HEK293 (cell line): ENCODE measurements around the gene PROKR1.

ENCODE experiments used
- CTCF ChIA-PET: fragments of 350-600 bp; formaldehyde crosslinking; extraction: SDS; loops from one replicate; lab custom pipeline; 2021; ENCODE audit warnings: antibody characterized with exemption; lab: Yijun Ruan, JAX
- POLR2A ChIA-PET: fragments of 300-600 bp; formaldehyde crosslinking; extraction: SDS; loops from one replicate; lab custom pipeline; 2020; ENCODE audit warnings: antibody characterized with exemption, inconsistent platforms; lab: Yijun Ruan, JAX
- H3K27ac ChIP-seq: fragments of 200-500 bp; sonication (Bioruptor generic); 2 replicates; pipeline ENCODE4 v1.5.1; 2014; ENCODE audit warnings: low read depth, low read length, control low read depth, inconsistent platforms; ENCODE audit errors: extremely low read depth
- H3K36me3 ChIP-seq, 2 experiments: fragments of 200-500 bp in 1 of 2; sonication (Bioruptor generic) in 1 of 2; 1 replicate in 1 of 2; 2 replicates in 1 of 2; pipeline ENCODE4 v1.5.1; 2014 to 2017; ENCODE audit warnings: inconsistent platforms in 2 of 2, low read length in 2 of 2; ENCODE audit not compliant: control insufficient read depth in 2 of 2, insufficient read depth in 1 of 2
- H3K4me1 ChIP-seq: fragments of 200-500 bp; sonication (Bioruptor generic); 2 replicates; pipeline ENCODE4 v1.5.1; 2014; ENCODE audit warnings: mild to moderate bottlenecking, low read length, inconsistent platforms; ENCODE audit not compliant: control insufficient read depth, insufficient read depth
- H3K4me3 ChIP-seq: 2 replicates; pipeline ENCODE4 v1.5.1; 2011; ENCODE audit warnings: low read depth, mild to moderate bottlenecking, control low read depth, low read length, moderate library complexity
- H3K9me3 ChIP-seq: fragments of 200-500 bp; sonication (Bioruptor generic); 2 replicates; pipeline ENCODE4 v1.5.1; 2014; ENCODE audit warnings: low read depth, low read length, inconsistent platforms; ENCODE audit not compliant: control insufficient read depth, insufficient read depth
- EGR2 ChIP-seq: fragments of 450-650 bp; formaldehyde crosslinking; IDR thresholded peaks from 2 replicates; pipeline ENCODE4 v1.5.1; 2016; ENCODE audit warnings: low read depth, missing biosample characterization, missing genetic modification characterization
- IKZF3 ChIP-seq: fragments of 450-650 bp; IDR thresholded peaks from 2 replicates; pipeline ENCODE4 v1.5.0; 2018; ENCODE audit warnings: missing biosample characterization, mild to moderate bottlenecking, missing genetic modification characterization, moderate library complexity
- MEIS1 ChIP-seq: sonication (generic); formaldehyde crosslinking; IDR thresholded peaks from 2 replicates; pipeline ENCODE4 v1.8.1; 2022; ENCODE audit warnings: missing genetic modification reagents, mild to moderate bottlenecking, borderline replicate concordance
- PRDM10 ChIP-seq: fragments of 450-650 bp; formaldehyde crosslinking; IDR thresholded peaks from 2 replicates; pipeline ENCODE4 v1.5.1; 2016; ENCODE audit warnings: missing biosample characterization, missing genetic modification characterization
- SP7 ChIP-seq: fragments of 450-650 bp; formaldehyde crosslinking; IDR thresholded peaks from 2 replicates; pipeline ENCODE4 v1.5.1; 2016; ENCODE audit warnings: missing biosample characterization, missing genetic modification characterization
- ZFHX2 ChIP-seq: fragments of 450-650 bp; formaldehyde crosslinking; conservative IDR thresholded peaks from 2 replicates; pipeline ENCODE4 v1.5.1; 2016; ENCODE audit warnings: missing biosample characterization, missing genetic modification characterization
- ZNF133 ChIP-seq: fragments of 450-650 bp; formaldehyde crosslinking; IDR thresholded peaks from 2 replicates; pipeline ENCODE4 v1.5.1; 2016; ENCODE audit warnings: missing biosample characterization, missing genetic modification characterization
- ZNF23 ChIP-seq: fragments of 450-650 bp; formaldehyde crosslinking; IDR thresholded peaks from 2 replicates; pipeline ENCODE4 v1.5.1; 2016; ENCODE audit warnings: missing biosample characterization, missing genetic modification characterization, borderline replicate concordance
- ZNF302 ChIP-seq: fragments of 450-650 bp; formaldehyde crosslinking; IDR thresholded peaks from 2 replicates; pipeline ENCODE4 v1.5.1; 2016; ENCODE audit warnings: missing biosample characterization, missing genetic modification characterization, low read depth
- TF ChIP-seq, protein P1 (sequence below): fragments of 450-650 bp; formaldehyde crosslinking; IDR thresholded peaks from 2 replicates; pipeline ENCODE4 v1.5.1; 2016; ENCODE audit warnings: missing biosample characterization, missing genetic modification characterization, low read depth
- TF ChIP-seq, protein P2 (sequence below): fragments of 450-650 bp; formaldehyde crosslinking; IDR thresholded peaks from 2 replicates; pipeline ENCODE4 v1.5.1; 2016; ENCODE audit warnings: missing biosample characterization, missing genetic modification characterization

The PROKR1 gene

GRCh38 chr2:68696554-68696953 lies 53.2 kb downstream of the PROKR1 start:
- ChIA-PET CTCF (interaction anchor here (1.1 kb wide), 2 partner anchors 13 to 233 kb away, joined by 3 to 4 read pairs; no protein-coding TSS in a partner anchor), POLR2A (no interaction called here)
- Histone ChIP-seq H3K9me3 (no peaks in the 10 kb centered on the region), H3K4me3 (no peak overlapping the region), H3K4me1 (peaks cover 2% of the 10 kb centered on the region; the same call in 1 of the 2 replicates), H3K36me3 (no peaks in the 10 kb centered on the region), H3K27ac (no peak overlapping the region)
- no peak for TF ChIP-seq IKZF3 (tag by site-specific recombination)

- Histone ChIP-seq H3K27ac (no peak overlapping the region), H3K4me3 (no peak overlapping the region), H3K4me1 (no peaks in the 10 kb centered on the region), H3K36me3 (no peaks in the 10 kb centered on the region), H3K9me3 (no peaks in the 10 kb centered on the region)
- TF ChIP-seq ZNF133 (tag by site-specific recombination) (no peak), ZFHX2 (peak; percentile 76), MEIS1 (no peak), PRDM10 (tag by site-specific recombination) (peak; percentile 40), ZNF23 (tag by site-specific recombination) (no peak), ZNF302 (tag by site-specific recombination) (no peak), SP7 (tag by site-specific recombination) (peak; percentile 83), EGR2 (tag by site-specific recombination) (peak; percentile 60; the same call in 1 of the 2 replicates), IKZF3 (tag by site-specific recombination) (no peak)
- TF ChIP-seq, protein P1, sequence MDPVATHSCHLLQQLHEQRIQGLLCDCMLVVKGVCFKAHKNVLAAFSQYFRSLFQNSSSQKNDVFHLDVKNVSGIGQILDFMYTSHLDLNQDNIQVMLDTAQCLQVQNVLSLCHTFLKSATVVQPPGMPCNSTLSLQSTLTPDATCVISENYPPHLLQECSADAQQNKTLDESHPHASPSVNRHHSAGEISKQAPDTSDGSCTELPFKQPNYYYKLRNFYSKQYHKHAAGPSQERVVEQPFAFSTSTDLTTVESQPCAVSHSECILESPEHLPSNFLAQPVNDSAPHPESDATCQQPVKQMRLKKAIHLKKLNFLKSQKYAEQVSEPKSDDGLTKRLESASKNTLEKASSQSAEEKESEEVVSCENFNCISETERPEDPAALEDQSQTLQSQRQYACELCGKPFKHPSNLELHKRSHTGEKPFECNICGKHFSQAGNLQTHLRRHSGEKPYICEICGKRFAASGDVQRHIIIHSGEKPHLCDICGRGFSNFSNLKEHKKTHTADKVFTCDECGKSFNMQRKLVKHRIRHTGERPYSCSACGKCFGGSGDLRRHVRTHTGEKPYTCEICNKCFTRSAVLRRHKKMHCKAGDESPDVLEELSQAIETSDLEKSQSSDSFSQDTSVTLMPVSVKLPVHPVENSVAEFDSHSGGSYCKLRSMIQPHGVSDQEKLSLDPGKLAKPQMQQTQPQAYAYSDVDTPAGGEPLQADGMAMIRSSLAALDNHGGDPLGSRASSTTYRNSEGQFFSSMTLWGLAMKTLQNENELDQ = no peak
- TF ChIP-seq, protein P2, sequence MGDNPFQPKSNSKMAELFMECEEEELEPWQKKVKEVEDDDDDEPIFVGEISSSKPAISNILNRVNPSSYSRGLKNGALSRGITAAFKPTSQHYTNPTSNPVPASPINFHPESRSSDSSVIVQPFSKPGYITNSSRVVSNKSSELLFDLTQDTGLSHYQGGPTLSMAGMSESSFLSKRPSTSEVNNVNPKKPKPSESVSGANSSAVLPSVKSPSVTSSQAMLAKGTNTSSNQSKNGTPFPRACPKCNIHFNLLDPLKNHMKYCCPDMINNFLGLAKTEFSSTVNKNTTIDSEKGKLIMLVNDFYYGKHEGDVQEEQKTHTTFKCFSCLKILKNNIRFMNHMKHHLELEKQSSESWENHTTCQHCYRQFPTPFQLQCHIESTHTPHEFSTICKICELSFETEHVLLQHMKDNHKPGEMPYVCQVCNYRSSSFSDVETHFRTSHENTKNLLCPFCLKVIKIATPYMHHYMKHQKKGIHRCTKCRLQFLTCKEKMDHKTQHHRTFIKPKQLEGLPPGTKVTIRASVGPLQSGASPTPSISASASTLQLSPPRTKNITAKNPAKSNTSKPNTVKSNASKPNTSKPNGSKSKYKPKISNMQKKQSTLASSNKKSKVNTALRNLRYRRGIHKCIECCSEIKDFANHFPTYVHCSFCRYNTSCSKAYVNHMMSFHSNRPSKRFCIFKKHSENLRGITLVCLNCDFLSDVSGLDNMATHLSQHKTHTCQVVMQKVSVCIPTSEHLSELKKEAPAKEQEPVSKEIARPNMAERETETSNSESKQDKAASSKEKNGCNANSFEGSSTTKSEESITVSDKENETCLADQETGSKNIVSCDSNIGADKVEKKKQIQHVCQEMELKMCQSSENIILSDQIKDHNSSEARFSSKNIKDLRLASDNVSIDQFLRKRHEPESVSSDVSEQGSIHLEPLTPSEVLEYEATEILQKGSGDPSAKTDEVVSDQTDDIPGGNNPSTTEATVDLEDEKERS (tag by site-specific recombination) = no peak
- POLR2A ChIA-PET = no interaction called here
- CTCF ChIA-PET = no interaction called here
Observed at GRCh38 chr2:68698567-68699377, 55.4 kb downstream of the PROKR1 start.
